GM19468 (cell line): ENCODE data around the gene NOL12.

Experiments
- ATAC-seq: cut with Tn5 transposase; IDR thresholded peaks from one replicate; pipeline ENCODE4 v1.9.1; 2021; ENCODE audit warnings: mild to moderate bottlenecking, moderate library complexity, moderate number of reproducible peaks; ENCODE audit not compliant: unreplicated experiment; ENCODE audit errors: extremely low read depth

NOL12 gene

GRCh38 chr22:37740455-37741311, 54.5 kb downstream of the NOL12 start:
- no peak for ATAC-seq

GRCh38 chr22:37741312-37741795, 55.2 kb downstream of the NOL12 start:
- ATAC-seq: no peak

GRCh38 chr22:37742376-37743171, 56.4 kb downstream of the NOL12 start:
- no peak for ATAC-seq
